H1 (cell line): ENCODE data around the gene PDZRN3. TPM values are rescaled to one million over a fixed set of nuclear protein-coding genes. Genes with fewer than 3 reads are reported as not detected.

Source experiments
- ATF2 ChIP-seq: IDR thresholded peaks from 2 replicates; pipeline ENCODE4 v1.6.1; 2012; ENCODE audit warnings: low read length, inconsistent platforms
- CHD7 ChIP-seq: fragments of 300-600 bp; sonication (generic); IDR thresholded peaks from 2 replicates; pipeline ENCODE4 v1.7.1; 2012; ENCODE audit warnings: low read length, moderate library complexity, mild to moderate bottlenecking, inconsistent platforms; ENCODE audit not compliant: insufficient replicate concordance
- EZH2 ChIP-seq: fragments of 200-600 bp; sonication (generic); IDR thresholded peaks from 2 replicates; pipeline ENCODE4 v1.7.1; 2012; ENCODE audit warnings: low read depth, mild to moderate bottlenecking, moderate library complexity, low read length, inconsistent platforms; ENCODE audit not compliant: severe bottlenecking
- FOSL1 ChIP-seq: IDR thresholded peaks from 2 replicates; pipeline ENCODE4 v1.6.1; 2011; ENCODE audit warnings: mild to moderate bottlenecking, low read depth, low read length, moderate library complexity; ENCODE audit not compliant: insufficient read depth
- KDM5A ChIP-seq: fragments of 200-600 bp; IDR thresholded peaks from 2 replicates; pipeline ENCODE4 v1.7.1; 2012; ENCODE audit warnings: mild to moderate bottlenecking, low read length, inconsistent platforms, mixed read lengths
- NANOG ChIP-seq: IDR thresholded peaks from 2 replicates; pipeline ENCODE4 v1.6.1; 2011; ENCODE audit warnings: low read length, low read depth, mild to moderate bottlenecking, inconsistent platforms; ENCODE audit not compliant: insufficient read depth, poor library complexity, severe bottlenecking
- POLR2AphosphoS5 ChIP-seq: IDR thresholded peaks from 2 replicates; pipeline ENCODE4 v1.6.1; 2011; ENCODE audit warnings: low read depth, low read length
- SIX5 ChIP-seq: IDR thresholded peaks from 2 replicates; pipeline ENCODE4 v1.6.1; 2011; ENCODE audit warnings: mild to moderate bottlenecking, low read depth, low read length
- SP4 ChIP-seq: IDR thresholded peaks from 2 replicates; pipeline ENCODE4 v1.6.1; 2012; ENCODE audit warnings: low read length, inconsistent platforms
- SRF ChIP-seq: IDR thresholded peaks from 2 replicates; pipeline ENCODE4 v1.6.1; 2011; ENCODE audit warnings: mild to moderate bottlenecking, low read depth, low read length, moderate library complexity
- TBP ChIP-seq: IDR thresholded peaks from 2 replicates; pipeline ENCODE4 v1.6.1; 2011; ENCODE audit warnings: low read depth, low read length, improper control_type of control experiment
- polyA plus RNA-seq, 7 experiments: library from polyadenylated mRNA; depleted of rRNA in 3 of 7; stranded (reverse) in 5 of 7; unstranded in 2 of 7; fragments of >200 nt in 5 of 7; fragments of 200-250 nt in 2 of 7; gene quantifications; 1 replicate in 5 of 7; 2 replicates in 1 of 7; 4 replicates in 1 of 7; pipeline versions ENCODE4 v1.2.1 to v1.2.3, GENCODE V29; 2011 to 2013; ENCODE audit warnings: missing spikeins in 2 of 7, mixed read lengths in 2 of 7
- total RNA-seq: library from RNA; stranded (reverse); fragmentation: NEBNext Ultra II Directional; extraction: Animal tissue kit (Norgen Biotek cat#: 25700); gene quantifications from 2 replicates; pipeline ENCODE4 v1.2.1, GENCODE V29; 2021

Gene PDZRN3
- total and polyA plus RNA-seq, 2 of the 8 experiments (the other 6 are each of a cell fraction or from before 2014, with no cell fraction given), result 4.2 to 20.5 TPM

- TF ChIP-seq CHD7 (no peak), POLR2AphosphoS5 (no peak), TBP (no peak), FOSL1 (no peak), SIX5 (no peak), NANOG (no peak), KDM5A (no peak), EZH2 (no peak), ATF2 (no peak), SP4 (no peak), SRF (no peak)
Observed at GRCh38 chr3:73407577-73407976, 217.2 kb downstream of the PDZRN3 start (continued).
